ENCODE data around the gene PRKCB.

The PRKCB gene

GRCh38 chr16:23835390-23836077 is at the start of gene PRKCB:
Gene PRKCB (plus strand): TSS chr16:23835983.
- peak; percentile 94 for DNase-seq (ENCODE audit: low spot score)

- no peak for DNase-seq (ENCODE audit: low spot score)
Observed at GRCh38 chr16:23786964-23787561, 48.7 kb upstream of the PRKCB start.

GRCh38 chr16:23788685-23789084 is 47.1 kb upstream of the PRKCB start:
- DNase-seq (ENCODE audit: low spot score): no peak

- DNase-seq (ENCODE audit: low spot score): no peak
Observed at GRCh38 chr16:23795378-23795777, 40.4 kb upstream of the PRKCB start.

- no peak for DNase-seq (ENCODE audit: low spot score)
Observed at GRCh38 chr16:23796941-23797340, 38.8 kb upstream of the PRKCB start.

GRCh38 chr16:23801378-23801777 is 34.4 kb upstream of the PRKCB start:
- peak; percentile 87 for DNase-seq (ENCODE audit: low spot score)

GRCh38 chr16:23802776-23803175 is 33.0 kb upstream of the PRKCB start:
- DNase-seq (ENCODE audit: low spot score): no peak

GRCh38 chr16:23803591-23804123 is 32.1 kb upstream of the PRKCB start:
- DNase-seq (ENCODE audit: low spot score): peak; percentile 77

- peak; percentile 63 for DNase-seq (ENCODE audit: low spot score)
Observed at GRCh38 chr16:23807028-23807427, 28.8 kb upstream of the PRKCB start.

- no peak for DNase-seq (ENCODE audit: low spot score)
Observed at GRCh38 chr16:23821467-23821866, 14.3 kb upstream of the PRKCB start.

GRCh38 chr16:23821875-23822688 is 13.7 kb upstream of the PRKCB start:
- no peak for DNase-seq (ENCODE audit: low spot score)

GRCh38 chr16:23823475-23824384 is 12.1 kb upstream of the PRKCB start:
- DNase-seq (ENCODE audit: low spot score): no peak

- DNase-seq (ENCODE audit: low spot score): no peak
Observed at GRCh38 chr16:23824909-23825308, 10.9 kb upstream of the PRKCB start.

GRCh38 chr16:23826528-23827045 is 9.2 kb upstream of the PRKCB start:
- peak; percentile 45 for DNase-seq (ENCODE audit: low spot score)

- no peak for DNase-seq (ENCODE audit: low spot score)
Observed at GRCh38 chr16:23827057-23827456, 8.7 kb upstream of the PRKCB start.

GRCh38 chr16:23829454-23829853 is 6.3 kb upstream of the PRKCB start:
- no peak for DNase-seq (ENCODE audit: low spot score)

GRCh38 chr16:23830276-23830675 is 5.5 kb upstream of the PRKCB start:
- DNase-seq (ENCODE audit: low spot score): no peak

- DNase-seq (ENCODE audit: low spot score): no peak
Observed at GRCh38 chr16:23832882-23833281, 2.9 kb upstream of the PRKCB start.

GRCh38 chr16:23833504-23833903 is 2.3 kb upstream of the PRKCB start:
- no peak for DNase-seq (ENCODE audit: low spot score)

- no peak for DNase-seq (ENCODE audit: low spot score)
Observed at GRCh38 chr16:23833960-23834685, 1.7 kb upstream of the PRKCB start.

GRCh38 chr16:23836078-23836403 is 258 bp downstream of the PRKCB start:
- no peak for DNase-seq (ENCODE audit: low spot score)
